HG02970 (cell line): ENCODE measurements around the gene MATCAP1.

ENCODE experiments used
- ATAC-seq: cut with Tn5 transposase; IDR thresholded peaks from one replicate; pipeline ENCODE4 v1.9.1; 2021; ENCODE audit warnings: mild to moderate bottlenecking, moderate library complexity, moderate number of reproducible peaks; ENCODE audit not compliant: unreplicated experiment, low FRiP score

The MATCAP1 gene

DNA sequence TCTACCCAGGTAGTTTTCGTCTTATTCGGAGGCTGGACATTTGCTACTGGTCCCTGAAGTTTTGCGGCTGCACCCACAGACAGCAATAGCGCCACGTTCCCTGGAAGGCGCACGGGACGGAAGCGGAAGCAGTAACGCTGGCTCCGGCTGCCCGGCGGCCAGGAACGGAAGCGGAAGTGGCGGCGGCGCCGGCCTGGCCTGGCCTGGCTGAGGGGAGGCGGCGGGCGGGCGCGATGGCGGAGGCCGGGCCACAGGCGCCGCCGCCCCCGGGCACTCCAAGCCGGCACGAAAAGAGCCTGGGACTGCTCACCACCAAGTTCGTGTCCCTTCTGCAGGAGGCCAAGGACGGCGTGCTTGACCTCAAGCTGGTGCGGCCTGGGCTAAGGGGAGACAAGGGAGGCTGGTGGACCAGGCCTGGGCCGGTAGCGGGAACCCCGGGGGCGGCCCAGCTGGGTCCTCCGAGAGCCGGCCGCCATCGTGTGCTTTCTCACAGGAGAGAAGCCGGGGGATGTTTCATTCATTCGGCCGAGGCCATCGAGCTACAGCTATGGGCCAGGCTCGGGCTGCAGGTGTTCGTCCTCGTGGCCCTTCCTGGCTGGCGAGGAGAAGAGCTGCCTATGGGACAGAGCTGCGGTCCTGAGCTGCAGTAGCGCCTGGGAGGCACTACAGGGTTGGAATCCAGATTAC, 8.4 kb upstream of the MATCAP1 start, which contains the start of gene E2F4:
E2F4 (plus strand) TSS at position 161 of the 687 bp plus-strand sequence; CDS start at position 234, 73 bp downstream.
- peak; percentile 79 for ATAC-seq

DNA sequence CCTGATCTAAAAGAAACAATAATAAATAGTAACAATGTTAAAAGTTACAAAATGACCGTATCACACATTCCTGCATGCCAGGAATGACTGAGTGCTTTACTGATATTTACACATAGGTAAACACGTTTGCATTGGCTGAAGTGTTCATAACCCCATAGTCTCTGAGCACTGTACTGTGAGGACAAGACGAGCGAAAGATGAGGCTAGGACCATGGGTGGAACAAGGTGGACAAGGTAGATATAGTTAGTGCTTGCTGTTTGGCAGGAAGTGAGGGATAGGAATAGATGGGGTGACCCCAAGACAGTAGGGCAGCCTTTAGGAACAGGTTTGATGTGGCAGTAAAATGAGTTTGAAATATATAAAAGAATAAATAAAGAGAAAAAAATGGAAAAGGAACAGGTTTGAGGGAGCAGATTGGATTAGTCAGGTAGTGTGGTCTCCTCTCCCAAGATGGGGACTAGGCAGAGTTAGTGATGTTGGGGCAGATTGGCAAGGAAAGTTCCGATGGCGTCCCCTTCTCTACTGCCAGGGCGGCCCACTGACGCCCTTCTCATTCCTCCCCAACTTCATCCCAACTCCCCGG, 7.7 kb upstream of the MATCAP1 start:
- ATAC-seq, result no peak

DNA sequence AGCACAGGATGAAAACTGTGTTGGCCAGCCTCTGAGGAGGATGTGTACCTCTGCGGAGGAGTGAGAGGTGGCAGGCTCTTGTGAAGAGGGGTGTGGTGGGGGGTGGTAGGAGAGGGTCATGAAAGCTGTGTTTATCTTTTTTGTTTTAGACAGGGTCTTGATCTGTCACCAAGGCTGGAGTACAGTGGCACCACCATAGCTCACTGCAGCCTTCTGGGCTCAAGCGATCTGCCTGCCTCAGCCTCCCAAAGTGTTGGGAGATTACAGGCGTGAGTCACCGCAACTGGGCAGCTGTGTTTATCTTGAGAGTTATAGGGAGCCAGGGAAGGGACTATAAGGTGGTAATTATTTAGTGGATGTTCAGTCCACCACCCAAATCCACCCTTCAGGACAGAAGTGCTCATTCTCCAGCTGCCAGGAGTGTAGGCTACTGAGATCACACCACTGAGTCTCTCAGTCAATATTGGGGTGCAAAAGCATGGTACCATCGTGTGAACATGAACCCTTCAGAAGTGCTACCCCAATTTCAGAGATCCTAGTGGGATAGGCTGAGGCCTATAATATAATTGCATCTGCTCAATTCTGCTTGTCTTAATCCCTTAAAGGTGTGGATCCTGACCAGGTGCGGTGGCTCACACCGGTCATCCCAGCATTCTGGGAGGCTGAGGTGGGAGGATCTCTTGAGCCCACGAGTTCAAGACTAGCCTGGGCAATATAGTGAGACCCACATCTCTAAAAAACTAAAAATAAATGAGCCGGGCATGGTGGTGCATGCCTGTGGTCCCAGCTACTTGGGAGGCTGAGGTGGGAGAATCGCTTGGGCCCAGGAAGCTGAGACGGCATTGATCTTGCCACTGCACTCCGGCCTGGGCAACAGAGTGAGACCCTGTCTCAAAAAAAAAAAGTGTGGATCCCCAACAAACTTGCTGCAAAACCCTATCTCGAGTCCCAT, 7.0 kb upstream of the MATCAP1 start:
- ATAC-seq, result no peak

DNA sequence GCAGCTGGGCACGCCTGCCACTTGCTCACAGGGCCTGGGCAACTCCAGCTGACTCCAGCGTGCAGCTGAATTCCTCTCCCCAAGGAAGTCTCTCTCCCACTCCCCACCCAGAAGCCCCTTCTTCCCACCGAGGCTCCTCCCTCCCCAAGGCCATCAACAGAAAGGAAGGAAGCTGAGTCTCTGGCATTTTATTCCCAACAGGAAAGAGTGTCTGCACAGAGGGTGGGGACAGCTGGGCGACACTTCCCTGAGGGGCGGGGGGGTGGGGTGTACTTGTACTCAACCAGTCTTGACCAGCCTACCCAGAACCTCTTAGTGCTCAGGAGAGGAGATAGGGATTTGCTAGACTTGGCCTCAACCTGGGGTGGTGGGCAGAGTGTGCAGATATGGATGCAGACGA, 6.3 kb upstream of the MATCAP1 start, which contains the start of gene EXOC3L1:
EXOC3L1 (minus strand) TSS at position 96 of the 400 bp plus-strand sequence. CDS start 460 bp downstream, outside the sequence.
- ATAC-seq, result no peak

DNA sequence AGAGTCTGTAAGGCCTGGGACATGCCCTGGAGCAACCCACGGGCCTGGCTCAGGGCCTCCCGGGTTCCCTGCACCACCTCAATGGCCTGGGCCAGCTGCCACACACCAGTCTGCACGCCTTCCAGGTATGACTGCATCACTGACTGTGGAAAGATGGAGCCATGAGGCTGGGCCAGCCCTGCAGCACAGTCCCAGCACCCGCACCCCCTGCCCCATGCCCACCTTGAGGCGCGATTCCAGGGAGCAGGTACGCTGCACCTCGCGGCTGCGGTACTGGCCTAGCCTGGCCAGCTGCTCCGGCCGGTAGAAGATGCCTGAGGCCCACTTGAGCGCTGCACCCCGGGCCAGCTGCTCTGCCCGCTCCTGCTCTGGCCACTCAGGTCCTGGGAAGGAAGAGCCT, 5.0 kb upstream of the MATCAP1 start:
- ATAC-seq, result no peak

DNA sequence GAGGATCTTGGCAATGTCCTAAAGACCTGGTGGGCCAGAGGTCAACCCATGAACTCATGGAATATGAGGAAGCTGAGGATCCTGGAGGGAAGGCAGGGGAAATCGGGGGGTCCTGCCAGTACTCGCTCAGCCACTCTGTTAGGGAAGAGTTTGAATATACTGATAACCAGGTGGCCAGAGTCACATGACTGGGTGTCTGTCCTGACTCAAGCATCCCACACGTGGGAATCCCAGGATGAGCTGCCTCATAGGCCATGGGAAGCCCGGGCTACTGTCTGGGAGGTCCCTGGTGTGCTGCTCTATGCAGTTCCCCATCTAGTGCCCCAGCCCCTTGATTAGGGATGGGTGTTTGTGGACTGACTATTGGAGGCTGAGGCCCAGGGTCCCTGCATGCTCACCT, 4.6 kb upstream of the MATCAP1 start:
- ATAC-seq, result no peak

DNA sequence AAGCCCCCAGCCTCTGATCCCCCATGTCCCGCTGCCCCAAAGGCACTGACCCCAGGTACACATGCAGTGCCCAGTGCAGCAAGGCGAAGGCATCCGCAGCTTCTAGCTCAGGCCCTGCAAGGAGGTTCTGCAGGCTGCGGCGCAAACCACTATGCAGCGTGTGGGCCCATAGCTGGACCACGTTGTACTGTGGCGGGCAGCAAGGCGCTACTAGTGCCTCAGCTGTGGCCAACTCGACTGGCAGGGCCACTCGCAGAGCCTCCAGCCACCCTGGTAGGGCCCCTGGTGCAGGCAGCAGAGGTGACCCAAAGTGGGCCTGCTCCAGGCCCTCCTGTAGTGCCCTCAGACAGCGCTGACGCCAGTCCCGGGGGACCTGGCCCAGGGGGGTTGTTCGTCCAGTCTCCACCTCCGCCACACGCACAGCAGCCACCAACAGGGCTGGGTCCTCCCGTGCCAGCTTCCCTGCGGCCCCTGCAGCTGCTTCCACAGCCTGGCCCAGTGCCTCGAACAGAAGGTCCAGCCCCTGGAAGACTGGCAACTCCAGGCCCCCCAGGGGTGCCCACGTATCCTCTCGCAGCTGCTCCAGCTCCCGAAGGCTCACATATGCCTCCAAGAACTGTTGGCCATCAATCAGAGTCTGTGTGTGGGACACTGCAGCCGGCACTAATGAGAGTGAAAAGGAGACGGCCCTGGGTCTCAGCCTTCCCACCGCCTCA, 3.6 kb upstream of the MATCAP1 start:
- no peak for ATAC-seq

DNA sequence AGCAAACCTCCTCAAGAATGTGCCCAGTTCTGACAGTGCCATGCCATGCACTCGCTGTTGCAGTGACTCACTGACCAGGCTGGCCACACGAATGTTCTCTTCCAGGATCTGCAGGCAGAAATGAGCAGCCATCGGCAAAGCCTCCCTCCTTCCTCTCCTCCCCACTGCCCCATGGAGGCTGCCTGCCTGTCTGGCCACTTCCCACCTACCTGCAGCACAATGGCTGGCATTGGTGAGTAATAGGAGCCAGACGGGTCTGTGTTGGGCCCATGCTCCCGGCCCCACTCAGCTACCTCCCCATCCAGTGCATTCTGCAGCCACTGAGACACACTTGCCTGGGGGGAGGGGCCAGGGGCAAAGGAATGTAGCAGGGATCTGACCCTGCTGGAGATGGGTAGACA, 2.8 kb upstream of the MATCAP1 start:
- ATAC-seq, result no peak

DNA sequence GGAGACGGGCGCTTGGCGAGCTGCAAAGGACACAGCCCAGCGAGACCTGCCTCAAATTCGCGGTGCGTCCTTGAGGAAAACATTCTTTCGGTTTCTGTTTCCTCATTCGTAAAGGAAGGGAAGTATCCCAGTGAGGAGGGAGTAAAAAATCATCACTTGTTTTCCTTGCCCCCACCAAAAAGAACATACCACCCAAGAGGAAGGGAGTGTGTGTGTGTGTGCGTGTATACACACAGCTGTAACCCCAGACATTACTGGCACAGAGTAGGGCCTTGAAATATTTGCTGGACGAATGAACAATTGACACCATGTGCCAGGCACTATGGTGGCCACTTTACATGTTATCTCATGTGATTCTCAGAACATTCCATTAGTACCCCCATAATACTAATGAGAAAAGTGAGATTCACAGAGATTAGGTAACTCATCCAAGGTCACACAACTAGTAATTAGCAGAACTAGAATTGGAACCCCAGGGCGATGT, 1.9 kb upstream of the MATCAP1 start:
- no peak for ATAC-seq

DNA sequence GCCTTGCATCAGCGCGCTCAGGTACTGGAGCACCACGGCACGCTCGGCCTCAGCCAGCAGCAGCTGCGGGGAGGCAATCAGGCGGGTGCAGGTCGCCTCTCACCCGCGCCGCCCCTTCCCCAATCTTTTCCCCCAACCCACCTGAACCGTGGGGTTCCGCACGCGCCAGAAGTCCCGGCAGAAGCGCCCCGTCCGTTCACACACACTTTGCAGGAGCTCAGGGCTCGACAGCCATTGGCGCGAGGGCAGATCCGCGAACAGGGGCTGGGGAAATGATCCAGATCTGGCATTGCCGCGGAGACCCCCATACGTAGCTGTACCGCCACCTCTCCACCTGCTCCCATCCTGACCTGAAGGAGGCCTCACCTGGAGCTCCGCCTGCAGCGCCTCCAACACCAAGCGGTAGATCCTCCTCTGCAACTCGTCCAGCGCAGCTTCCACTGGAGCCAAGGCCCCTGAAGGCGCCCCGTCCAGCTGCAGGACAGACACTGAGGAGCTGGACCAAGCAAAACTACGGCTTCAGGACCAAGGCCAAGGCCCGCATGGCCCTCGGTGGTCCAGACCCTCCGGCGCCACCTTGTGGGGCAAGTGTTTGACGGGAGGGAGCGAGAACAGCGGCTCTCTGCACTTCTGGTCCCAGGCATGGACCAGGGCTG, 1.4 kb upstream of the MATCAP1 start:
- ATAC-seq, result no peak

DNA sequence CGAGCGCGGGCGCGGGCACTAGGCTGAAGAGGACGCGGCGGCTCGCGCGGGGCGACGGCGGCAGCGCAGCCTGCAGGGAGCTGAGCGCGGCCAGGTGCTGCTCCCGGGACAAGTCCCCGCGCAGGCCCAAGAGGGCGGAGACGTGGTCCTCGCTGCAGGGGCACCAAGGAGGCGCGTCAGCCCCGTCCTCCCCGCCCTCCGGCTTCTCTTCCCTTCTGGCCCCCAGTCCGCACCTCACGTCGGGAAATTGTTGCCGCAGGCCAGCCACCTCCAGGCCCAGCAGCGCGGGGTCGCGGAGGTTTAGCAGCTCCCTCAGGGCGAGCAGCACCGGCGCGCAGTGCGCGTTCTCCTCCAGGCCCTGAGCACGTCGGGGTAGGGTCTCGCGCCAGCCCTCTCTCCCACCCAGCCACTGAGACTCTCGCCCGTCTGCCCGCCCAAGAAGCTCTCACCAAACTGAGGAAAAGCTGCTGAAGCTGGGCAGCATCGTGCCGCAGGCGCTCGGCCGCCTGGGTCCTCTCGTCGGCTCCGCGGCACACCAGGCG, 761 bp upstream of the MATCAP1 start:
- ATAC-seq, result peak; percentile 3

DNA sequence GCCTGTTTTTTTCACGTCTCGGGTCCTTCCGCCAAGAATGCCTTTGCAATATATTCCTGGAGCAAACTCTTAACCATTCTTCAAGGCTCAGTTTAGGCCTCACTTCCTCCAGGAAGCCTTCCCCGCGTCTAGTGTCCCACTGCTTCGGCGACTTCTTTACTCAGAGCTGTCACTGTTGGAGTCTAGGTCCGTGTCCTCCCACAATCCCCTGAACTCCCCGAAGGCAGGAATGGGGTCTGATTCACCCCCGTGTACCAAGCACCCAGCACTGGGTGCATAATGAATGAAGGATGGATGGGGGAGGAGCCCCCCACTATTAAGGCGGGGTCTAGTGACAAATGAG, 508 bp downstream of the MATCAP1 start:
- no peak for ATAC-seq

DNA sequence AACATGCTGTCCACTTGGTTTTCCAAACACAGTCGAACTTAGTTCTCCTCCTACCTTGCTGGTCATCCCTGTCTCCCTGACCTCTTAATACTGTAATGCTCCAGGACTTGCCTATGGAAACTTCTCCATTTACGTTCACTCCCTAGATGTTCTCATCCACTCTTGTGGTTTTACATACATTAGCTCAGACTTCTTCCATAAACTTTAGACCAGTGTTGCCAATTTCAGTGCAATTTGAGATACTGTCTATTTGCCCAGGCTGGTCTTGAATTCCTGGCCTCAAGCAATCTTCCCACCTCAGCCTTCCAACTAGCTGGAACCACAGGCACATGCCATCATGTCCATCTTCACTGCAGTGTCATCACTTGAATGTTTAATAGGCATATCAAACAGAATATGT, 1.5 kb downstream of the MATCAP1 start:
- no peak for ATAC-seq

DNA sequence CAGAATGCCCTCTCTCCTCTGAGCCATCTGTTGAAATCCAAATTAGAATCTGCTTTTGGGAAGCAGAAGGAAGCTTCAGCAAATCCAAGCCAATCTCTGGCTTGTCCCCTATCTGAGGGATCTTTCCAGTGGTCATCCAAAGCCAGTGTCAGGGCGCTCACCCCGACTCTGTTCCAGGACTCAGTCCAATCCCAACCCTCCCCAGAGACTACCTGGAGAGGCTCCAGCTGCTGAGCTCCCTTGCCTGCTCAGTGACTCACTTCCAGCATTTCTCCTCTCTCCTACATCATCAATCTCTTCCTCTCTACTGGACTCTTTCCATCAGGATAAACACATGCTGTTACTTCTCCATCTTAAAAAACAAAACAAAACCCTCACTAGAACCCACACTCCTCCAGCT, 2.4 kb downstream of the MATCAP1 start:
- no peak for ATAC-seq

DNA sequence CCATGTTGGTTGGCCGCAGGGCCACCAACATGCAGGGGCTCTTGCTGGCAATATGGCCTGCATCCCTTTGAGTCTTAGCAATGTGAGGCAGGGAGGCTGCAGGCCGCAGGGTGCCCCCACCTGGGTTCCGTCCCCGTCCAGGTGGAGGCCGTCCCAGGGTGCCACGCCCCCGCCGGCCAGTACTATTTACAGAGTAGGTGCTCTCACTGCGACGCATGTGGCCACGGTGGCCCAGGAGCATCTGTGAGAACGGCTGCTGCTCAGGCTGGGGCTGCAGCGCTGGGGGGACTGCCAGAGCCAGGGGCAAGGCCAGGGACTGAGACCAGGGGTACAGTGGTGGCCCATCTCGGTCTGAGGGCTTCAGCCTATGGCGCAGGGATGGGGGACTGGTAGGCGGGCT, 3.6 kb downstream of the MATCAP1 start:
- ATAC-seq, result no peak

DNA sequence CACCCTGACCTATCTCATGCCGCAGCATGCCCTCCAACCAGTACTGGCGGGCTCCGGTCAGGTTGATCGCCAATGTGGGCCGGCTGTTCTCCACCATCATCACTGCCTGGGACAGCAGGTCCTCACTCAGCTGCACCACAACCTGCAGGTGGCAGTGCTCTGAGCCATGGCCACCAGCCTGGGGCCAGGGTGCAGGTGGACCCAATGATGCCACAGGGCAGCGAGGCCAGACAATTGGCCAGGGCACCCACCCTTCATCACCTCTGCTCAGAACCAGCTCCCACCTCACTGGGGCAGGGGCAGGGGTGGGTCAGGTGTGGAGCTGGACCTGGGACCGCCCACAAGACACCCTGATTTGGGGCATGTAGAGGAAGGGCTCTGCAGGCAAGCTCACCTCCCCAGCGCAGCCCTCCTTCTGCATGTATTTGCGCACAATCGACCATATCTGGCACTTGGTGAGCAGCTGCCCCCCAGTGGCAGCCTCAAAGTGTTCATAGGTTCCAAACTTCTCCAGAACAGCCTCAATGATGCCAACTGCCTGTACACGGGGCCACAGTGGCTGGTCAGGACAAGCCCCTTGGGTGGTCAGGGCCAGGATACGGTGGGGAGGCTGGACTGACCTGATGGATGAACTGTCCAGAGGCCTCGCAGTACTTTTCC, 4.2 kb downstream of the MATCAP1 start:
- no peak for ATAC-seq

DNA sequence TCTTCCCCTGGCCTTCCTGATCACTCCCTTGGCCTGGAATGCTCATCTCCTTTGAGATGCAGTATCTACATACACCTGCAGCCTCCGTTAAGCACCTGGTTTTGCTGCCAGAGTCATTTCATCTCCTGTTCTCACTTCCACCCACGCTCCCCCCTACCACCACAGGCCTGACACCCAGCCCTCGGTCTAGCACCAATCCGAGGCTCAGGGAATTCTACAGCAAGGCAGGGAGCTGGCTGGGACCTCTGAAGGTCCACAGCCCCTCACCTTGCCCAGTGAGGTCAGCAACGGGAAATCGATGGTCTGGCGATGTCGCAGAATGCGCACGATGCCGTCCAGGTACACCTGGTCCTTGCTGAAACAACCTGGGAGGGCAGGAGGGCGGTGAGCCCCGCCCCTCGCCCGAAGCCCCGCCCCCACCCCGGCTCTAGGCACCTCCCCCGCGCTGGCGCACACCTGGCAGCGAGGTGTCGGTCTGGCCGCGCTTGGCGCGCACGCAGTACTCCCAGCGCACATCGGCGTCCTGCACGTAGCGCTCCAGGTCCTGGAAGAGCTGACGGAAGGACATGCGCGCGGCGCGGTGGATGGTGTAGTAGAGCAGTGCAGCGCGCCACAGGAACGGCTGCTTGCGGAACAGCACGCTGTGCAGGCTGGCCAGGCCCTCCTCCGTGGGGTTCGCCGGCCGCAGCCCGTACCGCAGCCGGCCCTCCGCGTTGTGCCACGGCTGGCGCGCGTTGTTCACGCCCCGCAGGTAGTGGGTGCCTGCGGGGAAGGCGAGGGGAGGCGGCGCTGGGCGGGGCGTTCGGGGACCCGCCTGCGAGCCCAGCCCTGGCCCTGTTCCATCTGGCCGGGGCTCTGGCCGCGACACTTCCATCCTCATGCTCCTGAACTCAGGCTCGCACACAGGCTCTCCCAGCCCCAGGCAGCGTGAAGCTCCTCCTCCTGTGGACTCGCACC, 5.7 kb downstream of the MATCAP1 start:
- no peak for ATAC-seq

DNA sequence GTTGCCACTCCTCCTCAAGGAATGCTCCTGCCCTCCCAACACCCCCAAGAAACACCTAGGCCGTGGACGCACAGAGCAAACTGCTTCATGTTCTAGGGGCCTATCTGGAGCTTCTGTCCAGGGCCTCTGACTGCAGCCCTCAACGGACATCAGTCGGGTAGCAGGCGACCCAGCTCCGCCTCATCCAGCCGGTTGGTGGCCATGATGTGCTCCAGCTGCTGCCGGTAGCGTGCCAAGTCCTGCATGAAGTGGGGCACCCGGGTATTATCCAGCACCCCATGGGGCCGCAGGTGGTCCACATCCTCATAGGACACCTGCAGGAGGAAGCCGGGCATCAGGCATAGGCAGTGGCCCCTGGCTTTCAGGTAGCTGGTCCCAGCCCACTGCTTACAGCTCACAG, 7.1 kb downstream of the MATCAP1 start:
- no peak for ATAC-seq
